Posterior vena cava (tissue), 2 donors: ENCODE data around the gene LAMA4. TPM values are rescaled to one million over a fixed set of nuclear protein-coding genes. Genes with fewer than 3 reads are reported as not detected.

Experiments
- DNase-seq: peaks from one replicate; pipeline ENCODE4 v3.0.0-alpha.2; 2020; ENCODE audit warnings: low spot score
- intact Hi-C, 2 donors: fragments of 100-400 bp; cut with DNase I; formaldehyde crosslinking; loops; one replicate each; pipeline versions ENCODE4 v1.14.1 to v1.14.2; 2022 to 2023
- long read RNA-seq, 2 donors: library from polyadenylated mRNA; unstranded; transcript quantifications; one replicate each; pipeline ENCODE4 v2.0.0, GENCODE V29; 2020 to 2021
- total RNA-seq, 2 donors: library from RNA; stranded (reverse); fragmentation: NEBNext Ultra II Directional; extraction: Animal tissue kit (Norgen Biotek cat#: 25700); gene quantifications; one replicate each; pipeline ENCODE4 v1.2.1, GENCODE V29; 2021
- donor health status: DM: yes; HTN: yes; CAD: no.
- donor health status: DM: yes; HTN: yes; CAD: no.

LAMA4 gene, protein sequence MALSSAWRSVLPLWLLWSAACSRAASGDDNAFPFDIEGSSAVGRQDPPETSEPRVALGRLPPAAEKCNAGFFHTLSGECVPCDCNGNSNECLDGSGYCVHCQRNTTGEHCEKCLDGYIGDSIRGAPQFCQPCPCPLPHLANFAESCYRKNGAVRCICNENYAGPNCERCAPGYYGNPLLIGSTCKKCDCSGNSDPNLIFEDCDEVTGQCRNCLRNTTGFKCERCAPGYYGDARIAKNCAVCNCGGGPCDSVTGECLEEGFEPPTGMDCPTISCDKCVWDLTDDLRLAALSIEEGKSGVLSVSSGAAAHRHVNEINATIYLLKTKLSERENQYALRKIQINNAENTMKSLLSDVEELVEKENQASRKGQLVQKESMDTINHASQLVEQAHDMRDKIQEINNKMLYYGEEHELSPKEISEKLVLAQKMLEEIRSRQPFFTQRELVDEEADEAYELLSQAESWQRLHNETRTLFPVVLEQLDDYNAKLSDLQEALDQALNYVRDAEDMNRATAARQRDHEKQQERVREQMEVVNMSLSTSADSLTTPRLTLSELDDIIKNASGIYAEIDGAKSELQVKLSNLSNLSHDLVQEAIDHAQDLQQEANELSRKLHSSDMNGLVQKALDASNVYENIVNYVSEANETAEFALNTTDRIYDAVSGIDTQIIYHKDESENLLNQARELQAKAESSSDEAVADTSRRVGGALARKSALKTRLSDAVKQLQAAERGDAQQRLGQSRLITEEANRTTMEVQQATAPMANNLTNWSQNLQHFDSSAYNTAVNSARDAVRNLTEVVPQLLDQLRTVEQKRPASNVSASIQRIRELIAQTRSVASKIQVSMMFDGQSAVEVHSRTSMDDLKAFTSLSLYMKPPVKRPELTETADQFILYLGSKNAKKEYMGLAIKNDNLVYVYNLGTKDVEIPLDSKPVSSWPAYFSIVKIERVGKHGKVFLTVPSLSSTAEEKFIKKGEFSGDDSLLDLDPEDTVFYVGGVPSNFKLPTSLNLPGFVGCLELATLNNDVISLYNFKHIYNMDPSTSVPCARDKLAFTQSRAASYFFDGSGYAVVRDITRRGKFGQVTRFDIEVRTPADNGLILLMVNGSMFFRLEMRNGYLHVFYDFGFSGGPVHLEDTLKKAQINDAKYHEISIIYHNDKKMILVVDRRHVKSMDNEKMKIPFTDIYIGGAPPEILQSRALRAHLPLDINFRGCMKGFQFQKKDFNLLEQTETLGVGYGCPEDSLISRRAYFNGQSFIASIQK (N-terminal part only)
- total RNA-seq: 100 to 1,000 TPM; 189 to 248 TPM
- long read RNA-seq, donor 1, full-length matches to known transcripts: 12 of 53 reads
- long read RNA-seq, donor 1, partial matches to known transcripts: 32 of 53 reads
- long read RNA-seq, donor 1, other reads (novel, unspliced or antisense): 9 of 53 reads
- long read RNA-seq, donor 2, transcript LAMA4-203 (2 exons, 1,061 nt): major isoform, 9 of 83 reads
- long read RNA-seq, donor 2, partial matches to known transcripts: 55 of 83 reads
- long read RNA-seq, donor 2, other reads (novel, unspliced or antisense): 15 of 83 reads

DNA sequence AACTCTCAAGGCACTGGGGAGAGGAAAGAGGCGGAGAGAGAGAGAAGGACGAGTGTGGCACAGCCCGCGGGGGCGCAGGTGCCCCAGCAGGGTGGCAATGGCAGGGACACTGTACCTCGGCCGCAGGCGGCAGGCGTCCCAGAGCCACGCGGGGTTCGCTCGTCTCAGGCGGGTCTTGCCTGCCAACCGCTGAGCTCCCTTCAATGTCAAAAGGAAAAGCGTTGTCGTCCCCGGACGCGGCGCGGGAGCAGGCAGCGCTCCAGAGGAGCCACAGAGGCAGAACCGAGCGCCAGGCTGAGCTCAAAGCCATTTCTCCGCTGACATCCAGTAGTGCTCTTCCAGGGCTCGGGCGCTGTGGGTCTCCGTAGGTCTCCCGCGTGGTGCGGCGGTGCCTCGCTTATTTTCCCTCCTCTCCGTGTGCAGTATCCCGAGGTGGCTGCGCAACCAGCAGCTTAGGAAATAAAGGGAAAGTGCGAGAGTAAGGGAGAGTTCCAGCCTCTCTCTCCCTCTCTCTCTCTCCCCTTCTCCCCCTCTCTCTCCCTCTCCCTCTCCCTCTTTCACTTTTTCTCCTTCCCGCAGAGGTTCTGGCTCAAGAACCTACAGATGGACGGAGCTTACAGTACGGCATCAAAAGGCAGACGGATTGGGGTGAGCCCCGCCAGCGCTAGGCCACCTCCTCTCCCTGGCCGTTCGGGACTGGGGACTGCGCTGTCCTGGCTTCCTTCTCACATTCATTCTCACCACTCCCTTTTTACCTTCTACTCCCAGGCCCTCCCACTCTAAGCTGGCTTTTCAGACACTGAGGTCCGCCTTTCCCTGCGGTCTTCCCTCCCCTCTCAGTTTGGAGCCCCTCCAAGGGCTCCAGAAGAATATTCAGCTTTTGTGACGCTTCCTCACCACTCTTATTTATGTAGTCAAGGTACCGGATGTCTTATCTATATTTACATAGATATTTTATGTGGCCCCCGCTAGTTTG is at the start of gene LAMA4:
LAMA4 (minus strand) TSS at position 727 of the 976 bp plus-strand sequence; CDS start at position 310, 417 bp downstream.
- DNase-seq: no peak
- intact Hi-C loops: no loop called here

DNA sequence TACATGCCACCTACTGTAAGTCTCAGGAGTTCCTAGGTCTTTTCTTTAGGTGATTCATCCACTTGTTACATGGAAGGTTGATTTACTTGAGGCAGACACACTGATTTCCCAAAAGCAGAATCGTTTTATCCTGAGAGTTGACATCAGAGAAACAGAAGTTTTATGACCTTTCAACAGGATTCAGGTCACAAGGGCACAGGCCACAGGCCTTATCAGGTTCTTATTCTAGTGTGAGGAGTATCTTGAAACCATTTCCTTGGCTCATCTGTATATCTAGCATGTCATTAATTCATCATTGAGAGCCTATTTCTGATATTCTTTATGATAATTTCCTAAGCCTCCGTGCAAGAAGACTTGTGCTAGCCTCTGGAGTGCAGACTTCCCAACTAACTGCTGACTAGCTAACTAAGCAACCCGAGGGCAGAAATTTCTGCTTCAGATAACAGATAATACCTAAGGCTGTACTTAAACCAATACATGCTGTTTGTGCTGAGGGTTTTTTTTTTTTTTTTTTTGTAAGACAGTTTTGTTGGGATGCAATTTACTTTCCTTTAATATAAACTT is 47.9 kb upstream of the LAMA4 start:
- no peak for DNase-seq
- intact Hi-C loops: loop anchor here in 1 of 2 donors (10.0 kb wide), 1 partner anchor 107 kb away; no protein-coding TSS in a partner anchor

DNA sequence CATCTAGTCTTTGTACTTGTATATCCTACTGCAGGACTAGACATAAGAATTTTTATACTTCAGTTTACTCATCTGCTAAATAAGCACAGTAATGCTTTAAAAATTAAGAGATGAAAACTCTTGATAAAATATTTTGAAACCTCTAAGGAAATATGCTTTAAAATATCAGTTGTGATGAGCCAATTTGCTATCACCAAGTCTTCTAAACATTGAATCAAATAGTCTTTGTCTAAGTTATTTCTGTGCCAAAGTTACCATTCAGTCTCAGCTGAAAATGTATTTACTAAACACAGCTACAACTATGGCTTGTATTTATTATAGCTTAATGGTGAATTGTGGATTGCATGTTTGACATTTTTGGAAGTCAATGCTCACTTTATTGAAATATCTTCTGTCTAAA is 46.5 kb upstream of the LAMA4 start:
- intact Hi-C loops: loop anchor here in 1 of 2 donors (10.0 kb wide), 1 partner anchor 106 kb away; no protein-coding TSS in a partner anchor

DNA sequence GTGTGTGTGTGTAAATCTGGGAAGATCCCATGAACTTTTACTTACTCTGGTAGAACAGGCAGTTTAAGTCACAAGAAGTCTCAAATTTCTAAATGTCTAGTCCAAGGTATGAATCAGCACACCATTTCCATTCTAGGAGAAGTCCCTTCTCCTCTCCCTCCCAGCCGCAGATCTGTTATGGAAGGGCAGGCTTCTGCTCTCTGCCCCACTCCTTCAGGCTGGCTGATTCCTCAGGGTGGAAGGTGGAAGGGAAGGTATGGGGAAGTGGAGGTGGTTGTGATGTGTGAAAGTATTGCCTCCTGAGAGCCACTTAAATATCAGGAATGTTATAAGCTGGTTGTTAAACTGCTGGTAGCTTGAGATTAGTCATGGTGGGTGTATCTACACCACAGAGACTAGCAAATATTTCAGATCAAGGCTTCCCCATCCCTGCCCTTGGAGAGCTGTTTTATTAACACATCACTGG is 44.5 kb upstream of the LAMA4 start:
- no peak for DNase-seq
- intact Hi-C loops: no loop called here

More for the DNA sequence above, 46.5 kb upstream of the LAMA4 start:
- DNase-seq: no peak

DNA sequence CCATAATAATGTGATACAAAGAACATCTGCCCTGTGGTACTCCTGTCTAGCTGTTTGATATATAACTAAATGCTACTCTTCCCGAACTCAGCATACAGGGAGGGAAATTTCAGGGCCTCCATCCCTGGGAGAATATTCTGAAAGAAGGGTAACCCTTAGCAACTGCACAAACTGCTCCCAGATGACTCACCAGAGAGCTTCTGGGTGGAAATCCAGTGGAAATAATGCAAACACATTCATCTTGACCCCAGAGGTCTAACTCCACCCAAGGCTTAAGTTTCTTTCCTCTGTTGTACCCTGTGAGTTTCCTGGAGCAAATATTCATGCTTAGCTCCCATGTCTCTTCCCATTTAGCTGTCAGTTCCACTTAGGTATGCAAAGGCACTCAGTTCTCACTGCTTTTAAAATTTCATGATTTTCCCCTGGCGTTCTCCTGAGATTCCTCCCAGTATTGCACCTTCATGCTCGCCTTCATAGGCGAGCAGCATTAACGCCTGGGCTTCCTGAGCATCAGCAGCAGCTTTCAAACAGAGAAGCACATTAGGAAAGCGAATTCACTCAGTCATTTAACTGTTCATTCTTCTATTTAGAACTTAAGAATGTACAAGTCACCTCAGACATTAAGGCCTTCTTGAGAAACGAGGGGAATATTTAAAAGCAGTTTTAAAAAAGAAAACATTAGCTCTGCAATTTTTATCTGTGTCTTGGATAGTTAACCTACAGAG is 43.8 kb upstream of the LAMA4 start:
- no peak for DNase-seq
- intact Hi-C loops: no loop called here

DNA sequence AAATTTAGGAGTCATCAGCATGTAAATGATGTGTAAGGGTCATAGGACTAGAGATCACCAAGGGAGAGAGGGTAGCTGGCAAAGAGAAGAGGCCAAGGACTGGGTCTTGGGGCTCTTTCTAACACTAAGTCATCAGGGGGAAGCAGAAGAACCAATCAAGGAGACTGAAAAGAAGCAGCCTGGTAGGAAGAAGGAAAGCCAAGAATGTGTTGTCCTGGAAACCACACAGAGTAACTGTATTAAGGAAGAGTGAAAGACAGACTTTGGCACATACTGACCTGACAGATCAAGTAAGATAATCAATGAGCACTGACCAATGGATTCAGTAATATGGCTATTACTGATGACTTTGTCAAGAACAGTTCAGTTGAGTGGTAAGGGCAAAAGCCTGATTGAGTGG is 42.3 kb upstream of the LAMA4 start:
- intact Hi-C loops: no loop called here
- DNase-seq: no peak

DNA sequence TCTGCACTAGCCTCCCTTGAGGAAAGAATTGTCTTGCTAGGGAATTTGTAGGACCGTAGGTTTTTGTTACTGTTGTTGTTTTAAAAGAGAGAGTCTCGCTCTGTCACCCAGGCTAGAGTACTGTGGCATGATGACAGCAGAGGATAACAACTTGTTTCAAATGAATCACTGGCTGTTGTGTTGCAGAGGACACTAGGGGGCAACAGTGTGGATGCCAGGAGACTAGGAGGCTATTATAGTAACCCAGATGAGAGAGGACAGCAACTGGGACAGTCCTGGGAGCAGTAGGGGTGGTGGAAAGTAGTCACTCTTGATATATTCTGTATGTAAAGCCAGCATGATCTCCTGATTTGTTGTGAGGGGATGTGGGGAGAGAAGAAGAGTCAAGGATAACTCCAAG is 41.8 kb upstream of the LAMA4 start:
- intact Hi-C loops: no loop called here
- no peak for DNase-seq

DNA sequence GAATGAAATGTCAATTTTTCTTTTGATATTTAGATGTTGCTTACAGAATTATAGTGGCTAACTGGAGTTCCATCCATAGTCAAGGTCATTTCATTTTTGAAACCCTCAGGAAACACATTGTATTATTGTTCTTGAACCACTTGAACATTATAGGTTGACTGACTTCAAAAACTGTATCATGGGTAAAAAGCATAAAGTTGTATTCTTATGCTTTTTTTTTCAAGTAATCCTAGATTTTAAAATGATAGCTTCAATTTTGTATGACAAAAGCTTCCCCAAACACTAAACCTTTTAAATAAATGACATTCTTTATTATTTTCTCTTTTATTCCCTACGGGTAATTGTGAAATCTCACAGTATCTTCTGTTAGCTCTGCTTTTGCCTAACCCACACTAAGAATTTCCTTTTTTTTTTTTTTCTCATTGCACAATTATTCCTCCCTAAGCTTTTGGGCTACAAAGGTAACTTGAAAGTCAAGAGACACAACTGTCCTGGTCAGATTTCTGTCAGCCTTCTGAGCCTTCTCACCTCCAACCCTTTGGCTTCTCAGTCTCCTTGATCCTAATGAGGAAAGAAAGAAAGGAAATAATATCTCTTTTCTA is 36.9 kb upstream of the LAMA4 start:
- intact Hi-C loops: no loop called here

DNA sequence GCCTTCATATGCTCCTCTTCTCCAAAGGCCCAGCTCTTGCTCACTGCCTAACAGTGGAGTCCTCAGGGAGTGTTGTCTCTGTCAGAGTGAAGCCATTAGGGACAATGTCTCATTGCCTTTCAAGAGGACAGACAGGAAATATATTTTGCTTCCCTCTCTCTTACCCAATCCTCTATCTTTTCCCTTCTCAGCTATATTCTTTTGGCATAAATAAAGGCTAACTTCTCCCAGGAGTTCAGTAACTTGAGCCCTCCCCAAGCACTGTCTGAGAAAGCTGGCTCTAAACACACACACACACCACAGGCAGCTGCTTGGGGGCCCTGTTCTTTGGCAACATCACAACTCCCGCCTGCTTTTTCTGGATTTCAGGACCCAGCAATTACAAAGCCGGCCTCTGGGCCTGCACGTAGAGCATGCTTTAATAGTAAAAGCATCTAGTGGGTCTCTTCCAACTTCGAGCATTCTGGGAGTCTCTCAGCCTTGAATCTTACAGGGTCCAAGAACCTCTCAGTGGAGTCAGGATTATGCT is 34.7 kb upstream of the LAMA4 start:
- DNase-seq: peak; percentile 90
- intact Hi-C loops: loop anchor here in 1 of 2 donors (10.0 kb wide), 1 partner anchor 104 kb away; no protein-coding TSS in a partner anchor

More for the DNA sequence above, 36.9 kb upstream of the LAMA4 start:
- no peak for DNase-seq

DNA sequence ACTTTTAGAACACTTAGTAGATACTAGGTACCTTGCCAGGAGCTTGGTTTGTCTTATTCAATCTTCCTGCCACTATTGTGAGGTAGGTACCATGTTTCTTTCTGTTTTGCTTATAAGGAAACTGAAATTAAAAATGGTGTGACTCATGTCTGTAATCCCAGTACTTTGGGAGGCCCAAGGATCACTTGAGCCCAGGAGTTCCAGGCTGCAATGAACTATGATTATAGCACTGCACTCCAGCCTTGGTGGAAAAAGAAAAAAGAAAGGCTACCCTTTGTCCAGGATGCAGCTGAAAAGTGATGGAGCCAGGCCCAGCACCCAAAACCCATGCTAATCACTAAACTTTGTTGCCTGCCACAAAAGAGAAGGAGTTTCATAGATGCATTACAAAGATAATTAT is 34.1 kb upstream of the LAMA4 start:
- intact Hi-C loops: loop anchor here in 1 of 2 donors (10.0 kb wide), 1 partner anchor 104 kb away; no protein-coding TSS in a partner anchor
- DNase-seq: no peak

DNA sequence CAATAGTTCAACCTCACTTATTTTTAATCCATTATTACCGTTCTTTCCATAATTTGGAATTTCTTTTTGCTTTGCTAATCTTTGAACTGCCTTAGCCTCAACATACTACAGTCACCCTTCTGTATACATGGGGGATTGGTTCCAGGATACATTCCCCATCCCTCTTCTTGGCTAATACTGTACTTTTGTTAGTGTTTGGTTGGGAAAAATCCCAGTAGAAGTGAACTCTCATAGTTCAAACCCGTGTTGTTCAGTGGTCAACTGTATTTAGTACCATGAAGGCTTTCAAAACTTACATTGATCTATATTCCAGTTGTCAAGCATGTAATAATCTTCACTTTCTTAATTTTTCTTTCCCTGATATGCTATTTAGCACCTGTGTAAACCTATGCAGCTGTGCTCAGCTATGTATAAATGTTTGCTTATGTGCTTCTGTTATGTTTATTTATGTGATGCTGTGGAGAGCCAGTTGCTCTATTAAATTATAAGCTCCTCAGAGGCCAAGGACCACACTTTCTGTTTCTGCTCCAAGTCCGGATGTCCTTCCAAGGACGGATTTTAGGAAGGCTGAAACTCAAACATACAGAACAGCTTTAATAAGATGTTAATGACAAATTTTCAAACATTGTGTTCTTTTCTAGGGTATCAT is 33.3 kb upstream of the LAMA4 start:
- intact Hi-C loops: loop anchor here in 1 of 2 donors (10.0 kb wide), 1 partner anchor 103 kb away; no protein-coding TSS in a partner anchor
- DNase-seq: no peak

DNA sequence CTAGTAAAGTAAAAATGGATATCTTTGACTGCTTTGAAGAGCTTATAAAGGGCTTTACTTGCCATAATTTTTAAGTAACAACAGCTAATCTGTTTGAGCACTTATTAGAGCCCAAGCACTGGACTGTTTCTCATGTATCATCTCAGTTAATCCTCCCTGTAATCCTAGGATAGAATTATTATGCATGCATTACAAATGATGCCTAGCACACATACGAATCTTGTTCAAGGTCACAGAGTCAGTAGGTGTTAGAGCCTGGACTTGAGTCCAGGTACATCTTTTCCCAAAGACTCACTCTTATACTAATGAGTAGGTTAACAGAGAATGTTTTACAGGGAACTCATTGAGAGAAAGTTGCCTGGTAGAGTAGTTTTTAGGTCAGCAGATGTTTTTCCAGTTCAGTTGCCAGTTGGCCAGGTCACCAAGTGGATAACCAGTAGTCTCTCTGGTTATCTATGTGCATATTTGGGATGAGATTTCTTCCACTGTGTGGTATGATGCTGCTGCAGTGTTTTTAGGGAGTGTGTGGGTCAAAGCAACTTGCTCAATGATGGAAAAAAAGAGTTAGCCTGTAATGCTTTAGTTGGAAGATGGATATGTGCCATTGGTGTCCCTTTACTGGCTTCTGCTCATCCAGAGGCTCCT is 32.3 kb upstream of the LAMA4 start:
- intact Hi-C loops: loop anchor here in 1 of 2 donors (10.0 kb wide), 1 partner anchor 102 kb away; no protein-coding TSS in a partner anchor
- no peak for DNase-seq

DNA sequence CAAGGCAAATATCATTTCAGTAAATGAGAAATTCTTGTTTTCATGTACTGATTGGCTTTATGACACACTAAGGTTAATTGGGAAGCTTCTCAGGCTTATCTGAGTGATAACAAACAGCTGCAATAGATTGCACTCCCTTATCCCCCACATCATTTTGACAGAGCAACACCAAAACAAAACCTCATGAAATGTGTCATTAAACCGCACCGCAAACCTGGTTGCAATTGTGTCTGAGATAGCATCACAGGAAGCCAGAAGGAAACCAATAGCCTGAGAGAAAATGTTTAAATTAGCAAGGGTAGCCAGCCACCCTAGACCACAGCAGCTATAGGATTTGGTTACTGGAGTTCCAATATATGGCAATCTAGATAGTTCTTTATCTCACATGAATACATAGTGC is 31.6 kb upstream of the LAMA4 start:
- DNase-seq: no peak
- intact Hi-C loops: loop anchor here in 1 of 2 donors (10.0 kb wide), 1 partner anchor 101 kb away; no protein-coding TSS in a partner anchor

DNA sequence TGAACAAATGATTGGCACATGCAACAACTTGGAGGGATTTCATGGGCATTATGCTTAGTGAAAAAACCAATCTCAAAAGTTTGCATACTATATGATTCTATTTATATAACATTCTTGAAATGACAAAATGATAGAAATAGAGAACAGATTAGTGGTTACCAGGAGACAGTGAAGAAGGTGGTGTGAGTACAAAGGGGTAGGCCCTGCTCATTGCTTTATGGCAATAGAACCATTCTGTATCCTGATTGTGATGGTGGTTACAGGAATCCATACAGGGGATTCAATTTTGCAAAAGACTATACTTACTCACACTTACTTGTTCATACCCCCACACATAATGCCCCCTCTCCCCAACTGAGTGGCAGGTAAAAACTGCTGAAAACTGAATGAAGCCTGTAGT is 30.2 kb upstream of the LAMA4 start:
- intact Hi-C loops: loop anchor here in 1 of 2 donors (10.0 kb wide), 1 partner anchor 100 kb away; no protein-coding TSS in a partner anchor
- no peak for DNase-seq
